ENCODE results near the gene CNNM2.
"Not testable (repeated sequence)": the region's sequence is repeated elsewhere in the genome, so short reads cannot be mapped to it uniquely, and the experiment has no call there.

CNNM2 gene

DNA sequence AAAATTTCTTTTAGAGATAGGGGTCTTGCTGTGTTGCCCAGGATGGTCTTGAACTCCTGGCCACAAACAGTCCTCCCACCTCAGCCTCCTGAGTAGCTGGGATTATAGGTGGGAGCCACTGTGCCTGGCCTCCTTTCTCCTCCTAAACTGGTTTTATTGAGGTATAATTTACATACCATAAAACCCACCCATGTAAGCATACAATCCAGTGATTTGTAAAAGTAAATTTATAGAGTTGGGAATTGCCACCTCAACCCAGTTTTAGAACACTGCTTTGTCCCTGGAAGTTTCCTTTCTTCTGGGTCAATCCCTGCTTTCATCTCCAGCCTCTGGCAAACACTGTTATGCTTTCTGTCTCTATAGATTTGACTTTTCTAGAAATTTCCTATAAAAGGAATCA lies 49.0 kb downstream of the CNNM2 start:
- no peak for DNase-seq (ENCODE audit: low read depth in 2 of 2)

DNA sequence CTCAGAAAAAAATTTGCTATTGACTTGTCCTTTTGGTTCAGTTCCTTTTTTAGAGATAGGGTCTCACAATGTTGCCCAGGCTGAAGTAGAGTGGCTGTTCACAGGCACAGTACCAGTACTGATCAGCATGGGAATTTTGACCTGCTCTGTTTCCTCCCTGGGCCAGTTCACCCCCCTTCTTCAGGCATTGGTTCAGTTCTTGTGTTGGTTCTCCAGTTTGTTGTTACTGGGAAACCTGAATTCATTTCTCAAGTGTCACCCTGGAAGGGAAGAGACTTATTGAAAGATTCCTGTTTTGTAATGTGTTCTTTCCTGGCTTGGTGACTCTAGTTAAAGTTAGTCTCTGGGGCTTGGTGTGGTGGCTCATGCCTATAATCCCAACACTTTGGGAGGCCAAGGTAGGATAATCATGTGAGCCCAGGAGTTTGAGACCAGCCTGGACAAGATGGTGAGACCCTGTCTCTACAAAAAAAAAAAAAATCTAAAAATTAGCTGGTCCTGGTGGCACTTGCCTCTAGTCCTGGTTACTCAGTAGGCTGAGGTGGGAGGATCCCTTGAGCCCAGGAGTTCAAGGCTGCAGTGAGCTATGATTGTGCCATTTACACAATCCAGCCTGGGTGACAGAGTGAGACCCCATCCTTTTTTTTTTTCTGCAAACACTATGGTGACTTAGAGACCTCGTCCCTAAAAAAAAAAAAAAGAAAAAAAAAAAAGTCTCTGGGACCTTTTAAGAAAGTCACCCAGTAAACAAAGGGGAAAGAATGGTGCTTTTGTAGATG lies 52.7 kb downstream of the CNNM2 start:
- no peak for DNase-seq (ENCODE audit: low read depth in 2 of 2)

DNA sequence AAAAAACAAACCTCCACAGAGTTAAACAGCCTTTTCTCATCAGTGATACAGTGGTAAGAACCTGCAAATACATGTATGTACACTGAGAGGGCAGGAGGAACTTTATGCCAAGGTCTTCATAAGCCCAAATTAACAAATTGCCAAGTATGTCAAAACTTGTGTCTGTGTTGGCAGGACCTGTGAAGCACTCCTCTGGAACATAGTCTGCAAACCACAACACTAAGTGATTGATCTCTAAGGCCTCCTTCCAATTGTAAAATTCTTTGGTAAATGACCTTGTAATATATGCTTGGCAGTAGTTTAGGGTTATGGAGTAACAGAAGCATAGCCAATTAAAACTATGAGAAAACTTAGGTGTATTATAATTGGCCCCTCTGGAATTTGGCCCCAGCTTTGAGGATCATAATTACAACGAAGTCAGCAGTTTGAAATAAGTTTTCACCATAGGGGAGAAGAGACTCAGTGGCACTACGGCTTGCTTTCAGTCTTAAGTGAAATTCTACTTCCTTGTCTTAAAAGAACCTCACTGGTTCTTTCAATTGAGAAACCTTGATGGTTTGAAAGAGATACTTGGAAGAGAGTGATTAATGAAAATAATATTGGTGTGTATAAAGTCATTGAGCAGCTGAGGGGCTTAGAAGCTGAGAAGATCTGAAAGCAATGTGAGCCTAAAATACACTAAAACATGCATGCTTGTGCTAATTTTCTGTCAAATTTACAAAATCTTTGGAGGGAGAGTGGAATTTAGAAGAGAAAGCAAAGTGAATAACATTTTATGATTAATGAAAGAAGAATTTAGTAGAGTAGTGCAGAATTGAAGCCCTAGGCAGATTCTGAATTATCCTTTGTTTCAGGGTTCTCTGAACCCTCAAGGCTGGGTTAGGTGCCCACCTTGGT lies 57.6 kb downstream of the CNNM2 start:
- no peak for DNase-seq (ENCODE audit: low read depth in 2 of 2)

DNA sequence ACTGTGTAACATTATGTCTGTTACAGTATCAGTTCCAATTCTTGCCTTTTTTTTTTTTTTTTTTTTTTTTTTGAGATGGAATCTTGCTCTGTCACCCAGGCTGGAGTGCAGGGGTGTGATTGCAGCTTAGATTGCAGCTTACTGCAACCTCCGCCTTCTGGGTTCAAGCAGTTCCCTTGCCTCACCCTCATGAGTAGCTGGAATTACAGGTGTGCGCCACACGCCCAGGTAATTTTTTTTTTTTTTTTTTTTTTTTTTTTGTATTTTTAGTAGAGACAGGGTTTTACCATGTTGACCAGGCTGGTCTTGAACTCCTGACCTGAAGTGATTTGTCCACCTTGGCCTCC lies 58.3 kb downstream of the CNNM2 start:
- not testable (repeated sequence) for DNase-seq (ENCODE audit: low read depth in 2 of 2)

DNA sequence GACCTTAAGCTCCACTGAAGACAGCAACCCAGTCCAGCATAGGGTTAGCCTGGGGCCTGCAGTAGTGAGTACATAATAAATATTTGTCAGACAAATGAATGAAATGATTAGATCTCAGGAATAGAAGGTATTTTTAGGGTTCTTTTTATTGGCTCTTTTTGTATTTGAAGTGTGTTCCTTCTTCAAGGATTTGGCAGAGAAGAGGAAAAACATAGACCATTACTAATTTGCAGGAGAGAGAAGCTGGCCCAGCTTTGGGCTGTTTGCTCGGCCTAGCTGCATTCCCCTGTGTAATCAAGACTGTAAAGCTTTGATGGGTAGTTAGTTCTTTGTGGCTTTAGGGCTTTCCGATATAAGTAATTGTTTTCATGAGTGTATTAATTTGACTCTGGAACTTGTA lies 64.2 kb downstream of the CNNM2 start:
- no peak for DNase-seq (ENCODE audit: low read depth in 2 of 2)

DNA sequence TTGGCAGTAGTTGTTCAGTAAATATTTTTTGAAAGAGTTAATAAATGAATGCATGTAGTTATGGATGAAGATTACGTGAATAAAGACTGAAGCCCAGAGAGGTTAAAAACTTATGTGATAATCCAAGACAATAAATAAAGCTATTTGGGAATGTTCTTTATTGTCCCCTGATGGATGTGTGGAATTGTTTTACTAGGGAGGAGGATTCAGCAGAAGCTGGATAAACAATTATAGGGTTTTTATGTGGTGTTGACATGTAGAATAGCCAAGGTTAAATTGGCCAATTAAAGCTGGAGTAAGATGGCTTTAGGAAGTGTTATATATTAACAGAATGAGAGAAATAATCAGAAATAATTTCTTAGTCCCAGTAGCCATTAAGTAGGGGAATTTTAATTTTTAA lies 66.0 kb downstream of the CNNM2 start:
- DNase-seq (ENCODE audit: low read depth in 2 of 2), result no peak

DNA sequence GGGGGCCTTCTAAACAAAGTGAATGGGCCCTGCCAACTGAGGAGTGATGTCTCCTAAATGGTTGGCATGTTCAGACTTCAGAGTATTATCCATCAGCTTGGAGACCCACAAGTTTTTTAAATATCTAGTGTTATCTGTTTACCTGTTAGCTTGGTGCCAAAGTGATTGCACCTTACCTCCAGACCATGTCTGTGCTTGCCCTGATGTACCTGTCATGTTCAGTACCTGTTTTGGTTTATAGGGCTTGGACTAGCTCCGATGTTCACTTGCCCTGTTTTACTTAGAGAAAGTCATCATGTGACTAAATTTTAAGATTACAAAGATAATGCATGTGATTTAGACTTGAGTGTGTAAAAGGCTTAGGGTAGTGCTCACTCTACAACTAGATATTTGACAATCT lies 67.7 kb downstream of the CNNM2 start:
- no peak for DNase-seq (ENCODE audit: low read depth in 2 of 2)

DNA sequence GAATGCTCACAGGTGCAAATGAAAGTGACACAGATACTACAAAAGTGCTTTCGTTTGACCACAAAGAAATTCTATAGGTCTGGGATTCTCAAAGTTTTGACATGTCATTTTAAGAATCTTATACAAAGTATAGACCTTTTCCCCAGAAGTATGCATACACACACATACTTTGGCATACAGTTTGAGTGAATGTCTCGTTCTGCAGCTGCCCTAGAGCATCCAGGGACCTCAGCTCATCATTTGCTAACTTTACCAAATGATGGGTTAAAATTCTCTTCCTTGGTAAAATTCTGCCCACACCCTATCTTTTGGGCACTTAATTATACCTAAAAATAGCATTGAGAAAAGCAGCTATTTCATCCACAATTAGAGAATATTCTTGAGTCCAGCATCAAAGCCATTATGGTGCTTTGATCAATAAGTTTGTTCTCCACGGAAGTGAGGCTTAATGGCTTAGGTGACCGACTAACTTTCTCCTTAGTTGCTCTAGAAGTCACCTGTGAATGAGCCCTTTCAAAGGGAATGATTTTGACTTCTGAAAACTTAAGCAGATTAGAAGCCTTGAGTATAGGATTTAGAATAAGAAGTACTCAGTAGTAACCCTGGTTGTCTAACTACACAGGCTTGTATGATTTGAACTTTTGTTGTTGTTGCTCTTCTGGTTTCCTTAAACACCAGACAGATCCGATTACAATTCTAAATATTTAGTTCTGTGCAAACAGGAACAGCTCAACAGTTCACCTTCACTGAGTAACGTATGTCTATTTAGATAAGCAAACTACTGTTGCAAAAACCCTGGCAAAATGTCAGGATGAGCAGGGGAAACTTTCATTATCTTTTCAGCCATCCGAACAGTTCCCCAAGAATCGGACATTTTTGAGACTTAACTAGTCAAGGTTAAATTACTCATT lies 70.6 kb downstream of the CNNM2 start:
- DNase-seq (ENCODE audit: low read depth in 2 of 2), result no peak

DNA sequence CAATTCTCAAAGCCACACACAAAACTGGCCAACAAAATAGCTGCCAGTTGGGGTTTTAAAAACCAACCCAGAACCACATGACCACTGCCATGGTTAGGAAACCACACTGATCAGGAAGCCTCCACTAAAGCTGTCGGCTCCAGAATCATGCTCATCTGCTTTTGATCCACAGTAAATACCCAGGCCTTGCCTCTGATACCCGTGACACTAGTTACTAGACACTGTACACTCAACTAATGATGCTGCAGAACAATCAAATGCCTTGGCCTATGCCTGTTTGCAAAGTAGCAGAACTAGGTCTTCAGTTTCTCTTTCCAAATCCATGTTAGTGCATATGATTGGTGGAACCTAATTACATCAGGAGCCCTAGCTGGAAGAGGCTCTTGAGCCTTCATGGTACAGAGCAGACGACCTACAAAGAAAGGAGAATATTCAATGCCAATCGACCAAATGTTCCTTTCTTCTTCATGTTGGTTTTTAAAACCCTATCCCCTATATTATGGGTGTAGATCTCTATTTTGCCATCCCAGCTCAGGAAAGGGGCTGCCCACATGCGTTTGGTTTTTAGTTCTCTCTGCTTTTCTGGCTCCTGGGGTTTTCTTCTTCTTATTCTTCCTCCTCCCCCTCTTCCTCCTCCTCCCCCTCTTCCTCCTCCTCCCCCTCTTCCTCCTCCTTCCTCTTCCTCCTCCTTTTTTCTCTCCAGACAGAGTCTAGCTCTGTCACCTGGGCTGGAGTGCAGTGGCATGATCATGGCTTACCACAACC lies 76.6 kb downstream of the CNNM2 start:
- DNase-seq (ENCODE audit: low read depth in 2 of 2), result no peak

DNA sequence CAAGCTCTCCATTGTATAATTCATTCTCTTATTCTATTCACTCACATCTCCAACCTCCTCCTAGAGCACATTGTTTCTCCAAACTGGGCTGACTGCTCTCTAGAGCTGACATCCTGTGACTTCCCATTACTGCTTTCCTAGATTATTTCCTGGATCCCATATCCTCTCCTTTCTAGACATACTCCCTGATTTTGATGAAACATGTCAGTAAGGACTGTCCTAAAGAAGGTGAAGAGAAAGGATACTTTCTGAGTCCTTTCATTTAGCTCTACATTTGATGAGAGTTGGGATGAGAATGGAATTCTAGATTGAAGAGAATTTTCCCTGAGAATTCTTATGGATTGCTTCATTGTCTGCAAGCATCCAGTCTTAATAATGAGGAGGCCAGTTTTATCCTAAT lies 78.8 kb downstream of the CNNM2 start:
- DNase-seq (ENCODE audit: low read depth in 2 of 2), result no peak

DNA sequence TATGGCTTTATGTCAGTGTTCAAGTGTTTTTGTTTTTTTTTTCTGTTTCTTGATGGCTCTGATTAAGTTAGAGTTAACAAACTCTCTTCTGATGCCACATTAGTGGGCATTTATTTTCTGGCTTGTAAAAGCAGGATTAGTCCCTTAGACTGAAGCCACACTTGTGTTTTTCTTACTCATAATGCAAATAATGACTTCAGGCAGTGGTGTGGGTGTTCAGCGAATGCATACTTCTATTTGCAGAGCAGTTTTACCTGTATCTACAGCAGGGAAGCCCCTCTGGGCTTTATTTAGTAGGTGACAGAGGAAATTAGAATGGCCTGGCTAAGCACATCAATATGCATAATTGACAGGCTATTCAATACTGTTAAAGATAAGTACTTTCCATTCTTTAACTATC lies 79.9 kb downstream of the CNNM2 start:
- no peak for DNase-seq (ENCODE audit: low read depth in 2 of 2)

DNA sequence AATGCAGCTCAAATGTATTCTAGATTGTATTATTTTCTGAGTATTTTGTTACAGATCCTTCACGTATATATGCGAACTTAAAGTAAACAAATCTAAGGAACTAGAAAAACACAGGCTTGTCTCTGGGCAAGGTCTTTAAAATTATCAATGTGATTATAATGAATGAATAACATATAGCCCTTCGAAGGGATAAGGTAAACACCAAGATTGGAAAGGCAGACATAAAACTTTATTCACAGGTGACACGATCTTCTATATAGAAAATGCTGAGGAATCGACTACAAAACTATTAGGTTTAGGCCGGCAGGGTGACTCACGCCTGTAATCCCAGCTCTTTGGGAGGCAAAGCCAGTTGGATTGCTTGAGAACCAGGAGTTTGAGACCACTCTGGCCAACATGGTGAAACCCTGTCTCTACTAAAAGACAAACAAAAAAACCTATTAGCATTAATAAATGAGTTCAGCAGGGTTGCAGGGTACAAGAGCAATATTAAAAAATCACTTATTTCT lies 80.4 kb downstream of the CNNM2 start:
- no peak for DNase-seq (ENCODE audit: low read depth in 2 of 2)

DNA sequence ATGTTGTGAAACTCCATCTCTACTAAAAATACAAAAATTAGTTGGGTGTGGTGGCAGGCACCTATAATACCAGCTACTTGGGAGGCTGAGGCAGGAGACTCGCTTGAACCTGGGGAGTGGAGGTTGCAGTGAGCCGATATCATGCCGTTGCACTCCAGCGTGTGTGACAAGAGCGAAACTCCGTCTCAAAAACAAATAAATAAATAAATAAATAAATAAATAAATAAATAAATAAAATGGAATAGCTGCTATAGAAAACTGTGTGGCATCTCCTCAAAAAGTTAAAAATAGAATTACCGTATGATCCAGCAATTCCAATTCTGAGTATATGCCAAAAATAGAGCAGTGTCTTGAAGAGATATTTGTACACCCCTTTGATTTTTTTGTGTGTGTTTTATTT lies 82.0 kb downstream of the CNNM2 start:
- DNase-seq (ENCODE audit: low read depth in 2 of 2), result not testable (repeated sequence)

DNA sequence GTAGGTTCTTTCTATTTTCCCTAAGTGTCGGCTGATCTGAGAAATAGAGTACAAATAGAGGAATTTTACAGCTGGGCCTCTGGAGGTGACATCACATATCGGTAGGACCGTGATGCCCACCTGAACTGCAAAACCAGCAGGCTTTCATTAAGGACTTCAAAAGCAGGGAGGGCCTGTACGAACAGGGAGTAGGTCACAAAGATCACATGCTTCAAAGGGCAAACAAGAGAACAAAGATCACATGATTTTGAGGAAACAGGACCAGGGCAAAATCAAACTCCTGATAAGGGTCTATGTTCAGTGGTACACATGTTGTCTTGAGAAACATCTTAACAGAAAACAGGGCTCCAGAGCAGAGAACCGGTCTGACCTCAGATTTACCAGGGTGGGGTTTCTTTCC lies 88.9 kb downstream of the CNNM2 start:
- DNase-seq (ENCODE audit: low read depth in 2 of 2), result no peak

DNA sequence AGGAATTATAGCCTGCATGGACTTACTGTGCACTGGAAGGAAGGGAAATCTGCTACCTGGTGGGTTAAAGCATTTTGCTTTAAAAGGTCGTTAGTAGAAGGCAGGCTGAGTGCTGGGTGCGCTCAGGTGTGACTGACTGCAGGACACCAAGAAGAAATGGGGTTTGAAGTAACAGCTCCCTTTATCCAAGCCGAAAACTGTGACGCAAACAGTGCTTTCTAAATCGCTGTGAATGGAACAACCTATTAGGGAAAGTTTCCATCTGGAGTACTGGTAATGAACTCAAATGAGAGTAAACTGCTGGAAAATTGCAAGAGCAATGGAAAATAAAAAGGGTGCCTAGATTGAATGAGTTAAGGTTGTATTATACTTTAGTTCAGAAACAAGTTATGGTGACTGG lies 95.3 kb downstream of the CNNM2 start:
- no peak for DNase-seq (ENCODE audit: low read depth in 2 of 2)

DNA sequence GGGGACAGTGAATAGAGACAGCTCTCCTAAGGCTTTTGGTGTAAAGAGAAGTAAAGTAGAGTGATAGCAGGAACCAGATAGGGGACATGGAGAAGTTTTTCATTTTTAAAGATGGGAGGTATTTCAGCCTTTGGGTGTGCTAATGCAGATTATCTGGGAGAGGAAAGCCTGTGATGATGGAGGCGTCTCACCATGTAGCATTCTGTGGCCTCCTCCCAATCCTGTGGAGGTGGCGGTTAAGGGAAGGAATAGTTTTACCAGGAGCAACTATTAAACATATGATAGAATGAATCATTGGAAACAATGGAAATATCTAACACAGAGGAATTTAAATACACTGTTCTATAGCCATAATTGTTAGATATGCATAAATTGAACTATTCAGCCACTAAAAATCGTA lies 101.3 kb downstream of the CNNM2 start:
- no peak for DNase-seq (ENCODE audit: low read depth in 2 of 2)

DNA sequence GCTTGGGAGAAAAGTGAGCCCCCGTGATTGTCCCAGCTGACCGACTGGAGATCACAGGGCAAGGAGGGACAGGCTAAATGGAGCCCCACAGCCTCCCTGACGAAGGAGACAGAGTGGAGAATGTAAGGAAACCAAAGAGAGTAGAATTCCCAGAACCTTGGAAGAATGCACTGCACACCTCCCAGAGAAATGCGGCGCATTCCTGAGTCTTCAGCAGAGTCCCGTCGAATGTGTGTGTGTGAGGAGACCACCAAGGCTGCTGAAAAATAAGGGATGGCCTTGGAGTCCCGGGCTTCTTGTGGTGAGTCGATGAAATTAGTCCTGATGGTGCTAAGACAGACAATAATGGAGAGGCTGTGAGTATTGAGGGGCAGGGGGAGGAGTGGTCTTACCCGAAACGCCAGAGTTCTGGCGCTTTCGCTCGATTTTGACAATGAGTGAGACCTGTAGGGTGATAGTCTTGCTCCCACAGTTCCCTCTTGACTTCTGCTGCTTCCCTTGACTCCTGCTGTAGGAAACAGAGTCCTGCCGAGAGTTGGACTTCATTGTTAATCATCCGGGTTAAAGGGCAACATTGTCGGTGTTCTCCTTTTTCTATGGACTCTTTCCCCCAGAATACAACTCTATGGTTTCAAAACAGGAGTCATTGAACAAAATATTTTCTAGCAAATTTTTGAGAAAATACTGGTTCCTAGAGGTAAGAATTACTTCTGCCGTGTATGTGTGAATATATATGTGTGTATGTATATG lies 103.2 kb downstream of the CNNM2 start:
- DNase-seq (ENCODE audit: low read depth in 2 of 2), result no peak

DNA sequence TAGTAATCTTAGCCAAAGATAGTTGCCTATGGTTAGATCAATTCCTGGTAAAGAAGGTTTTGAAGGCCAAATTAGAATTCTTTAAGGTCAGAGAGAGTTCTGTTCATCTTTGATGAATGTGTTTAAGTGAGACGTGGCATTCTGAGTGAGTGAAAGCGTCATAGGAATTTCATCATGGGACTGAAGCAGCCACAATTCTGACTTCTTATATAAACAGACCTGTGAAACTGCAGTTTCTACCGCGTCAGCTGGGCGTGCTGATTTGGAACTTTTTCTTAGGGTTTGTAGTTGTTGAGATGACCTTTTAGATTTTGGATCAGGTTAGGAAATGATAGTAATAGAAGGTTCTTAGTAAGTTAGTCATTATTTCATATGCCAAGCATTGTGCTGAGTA lies 103.8 kb downstream of the CNNM2 start:
- DNase-seq (ENCODE audit: low read depth in 2 of 2), result no peak

DNA sequence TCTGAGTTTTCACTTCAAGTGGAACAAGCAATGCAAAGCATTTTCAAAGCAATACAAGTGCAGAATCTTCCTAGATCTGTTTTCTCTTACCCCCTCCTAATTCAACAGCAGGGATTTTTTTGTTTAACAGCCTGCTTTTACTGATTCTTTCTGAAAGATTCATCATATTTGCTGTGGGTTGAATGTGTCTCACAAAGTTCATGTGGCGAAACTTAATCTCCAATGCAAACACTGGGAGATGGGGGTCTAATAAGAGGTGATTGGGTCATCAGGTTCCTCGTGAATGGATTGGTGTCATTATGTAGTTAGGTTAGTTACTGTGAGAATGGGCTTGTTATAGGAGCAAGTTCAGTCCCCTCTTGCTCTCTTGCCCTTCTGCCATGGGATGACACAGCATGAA lies 107.6 kb downstream of the CNNM2 start:
- no peak for DNase-seq (ENCODE audit: low read depth in 2 of 2)

DNA sequence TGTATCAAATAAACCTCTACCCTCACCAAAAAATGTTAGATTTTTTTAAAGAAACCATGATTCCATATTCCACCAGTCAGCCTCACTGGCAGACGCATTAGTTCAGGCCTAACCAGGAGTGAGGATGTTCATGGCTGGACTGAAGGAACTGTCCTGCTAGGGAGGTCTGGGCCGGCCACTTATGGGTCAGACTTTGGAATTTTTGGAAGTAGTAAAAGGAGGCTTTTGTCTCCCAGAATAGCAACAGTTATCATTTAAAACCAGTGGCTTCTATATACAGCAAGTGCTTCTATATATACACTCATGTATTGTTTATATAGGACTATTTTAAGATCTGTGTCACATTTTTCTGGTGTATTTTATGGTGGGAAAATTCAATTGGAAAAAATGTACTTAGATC lies 120.5 kb downstream of the CNNM2 start:
- no peak for DNase-seq (ENCODE audit: low read depth in 2 of 2)

DNA sequence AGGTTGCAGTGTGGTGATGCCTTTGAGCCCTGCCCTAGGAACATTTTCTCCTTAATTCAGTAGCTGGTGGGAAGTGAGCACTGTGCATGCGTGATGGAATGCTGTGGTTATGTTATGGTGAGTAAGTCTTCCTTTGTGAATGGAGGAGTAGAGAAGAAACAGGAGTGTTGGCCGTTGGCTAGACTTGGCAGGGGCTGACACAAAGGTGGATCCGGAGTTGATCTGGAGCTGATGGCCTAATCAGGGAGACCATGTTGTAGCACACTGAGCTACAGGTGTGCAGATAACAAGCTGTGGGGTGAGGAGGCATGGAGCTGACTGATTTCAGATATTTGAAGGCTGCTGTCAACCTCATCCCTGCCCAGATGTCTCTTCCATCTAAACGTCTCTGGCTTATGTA lies 122.3 kb downstream of the CNNM2 start:
- no peak for DNase-seq (ENCODE audit: low read depth in 2 of 2)
